Effector memory CD4-positive, alpha-beta T cell (primary cell): ENCODE data around the gene LGALSL.

Experiments used
- DNase-seq, 3 donors: peaks; one replicate each; pipeline ENCODE4 v3.0.0-alpha.2; 2020
- H3K27ac ChIP-seq: 2 replicates; pipeline ENCODE4 v1.7.0; 2013; ENCODE audit warnings: mild to moderate bottlenecking, low read length, moderate library complexity; ENCODE audit not compliant: insufficient read depth, poor library complexity, severe bottlenecking
- H3K27me3 ChIP-seq: replicated peaks from 2 replicates; pipeline ENCODE4 v1.7.0; 2013; ENCODE audit warnings: mild to moderate bottlenecking, low read length; ENCODE audit not compliant: insufficient read depth, control insufficient read depth, poor library complexity, severe bottlenecking
- H3K36me3 ChIP-seq: 2 replicates; pipeline ENCODE4 v1.7.0; 2013; ENCODE audit warnings: mild to moderate bottlenecking, low read length, moderate library complexity; ENCODE audit not compliant: control insufficient read depth, insufficient read depth
- H3K4me1 ChIP-seq: 2 replicates; pipeline ENCODE4 v1.7.0; 2013; ENCODE audit warnings: low read length, mild to moderate bottlenecking; ENCODE audit not compliant: control insufficient read depth, insufficient read depth, poor library complexity, severe bottlenecking
- H3K4me3 ChIP-seq: 2 replicates; pipeline ENCODE4 v1.7.0; 2013; ENCODE audit warnings: low read length, low read depth, mild to moderate bottlenecking; ENCODE audit not compliant: insufficient read depth, poor library complexity, severe bottlenecking
- H3K9me3 ChIP-seq: 2 replicates; pipeline ENCODE4 v1.7.0; 2013; ENCODE audit warnings: mild to moderate bottlenecking, low read length, moderate library complexity; ENCODE audit not compliant: control insufficient read depth

LGALSL gene

GRCh38 chr2:64469261-64469660 is 15.3 kb downstream of the LGALSL start:
- no peaks in the 10 kb centered on the region for H3K36me3 ChIP-seq
- no peak overlapping the region for H3K4me3 ChIP-seq
- H3K4me1 ChIP-seq: no peaks in the 10 kb centered on the region
- no peak overlapping the region for H3K27ac ChIP-seq
- no peak for DNase-seq
- H3K9me3 ChIP-seq: no peaks in the 10 kb centered on the region
- no peaks in the 10 kb centered on the region for H3K27me3 ChIP-seq

GRCh38 chr2:64470071-64470470 is 16.1 kb downstream of the LGALSL start:
- Histone ChIP-seq H3K4me3 (no peak overlapping the region), H3K27me3 (no peaks in the 10 kb centered on the region), H3K9me3 (no peaks in the 10 kb centered on the region), H3K4me1 (no peaks in the 10 kb centered on the region), H3K27ac (no peak overlapping the region), H3K36me3 (no peaks in the 10 kb centered on the region)
- no peak for DNase-seq

- Histone ChIP-seq H3K4me1 (no peaks in the 10 kb centered on the region), H3K27me3 (no peaks in the 10 kb centered on the region)
Measured at GRCh38 chr2:64470766-64471295, 16.9 kb downstream of the LGALSL start.

GRCh38 chr2:64471600-64471999 is 17.6 kb downstream of the LGALSL start:
- H3K27ac ChIP-seq: no peak overlapping the region
- no peaks in the 10 kb centered on the region for H3K4me1 ChIP-seq
- no peaks in the 10 kb centered on the region for H3K27me3 ChIP-seq
- no peak for DNase-seq
- no peaks in the 10 kb centered on the region for H3K9me3 ChIP-seq
- H3K36me3 ChIP-seq: no peaks in the 10 kb centered on the region
- H3K4me3 ChIP-seq: no peak overlapping the region

More at GRCh38 chr2:64470766-64471295, 16.9 kb downstream of the LGALSL start:
- Histone ChIP-seq H3K9me3 (no peaks in the 10 kb centered on the region), H3K27ac (no peak overlapping the region), H3K36me3 (no peaks in the 10 kb centered on the region), H3K4me3 (no peak overlapping the region)
- DNase-seq: no peak

GRCh38 chr2:64472881-64473280 is 18.9 kb downstream of the LGALSL start:
- DNase-seq: no peak

GRCh38 chr2:64474121-64474571 is 20.2 kb downstream of the LGALSL start:
- Histone ChIP-seq H3K9me3 (no peaks in the 10 kb centered on the region), H3K36me3 (no peaks in the 10 kb centered on the region), H3K4me1 (no peaks in the 10 kb centered on the region), H3K27ac (no peak overlapping the region), H3K4me3 (no peak overlapping the region), H3K27me3 (no peaks in the 10 kb centered on the region)
- DNase-seq: no peak

More at GRCh38 chr2:64472881-64473280, 18.9 kb downstream of the LGALSL start:
- Histone ChIP-seq H3K36me3 (no peaks in the 10 kb centered on the region), H3K4me3 (no peak overlapping the region), H3K27me3 (no peaks in the 10 kb centered on the region), H3K27ac (no peak overlapping the region), H3K4me1 (no peaks in the 10 kb centered on the region), H3K9me3 (no peaks in the 10 kb centered on the region)

- DNase-seq: no peak
- Histone ChIP-seq H3K27ac (no peak overlapping the region), H3K27me3 (no peaks in the 10 kb centered on the region), H3K4me3 (no peak overlapping the region), H3K36me3 (no peaks in the 10 kb centered on the region), H3K9me3 (no peaks in the 10 kb centered on the region), H3K4me1 (no peaks in the 10 kb centered on the region)
Measured at GRCh38 chr2:64474636-64475035, 20.7 kb downstream of the LGALSL start.

- H3K4me1 ChIP-seq: no peaks in the 10 kb centered on the region
- no peak overlapping the region for H3K4me3 ChIP-seq
- H3K36me3 ChIP-seq: no peaks in the 10 kb centered on the region
- no peak for DNase-seq
- H3K9me3 ChIP-seq: no peaks in the 10 kb centered on the region
- H3K27ac ChIP-seq: no peak overlapping the region
- no peaks in the 10 kb centered on the region for H3K27me3 ChIP-seq
Measured at GRCh38 chr2:64477037-64477436, 23.1 kb downstream of the LGALSL start.

- H3K27ac ChIP-seq: no peak overlapping the region
- H3K36me3 ChIP-seq: no peaks in the 10 kb centered on the region
- H3K27me3 ChIP-seq: no peaks in the 10 kb centered on the region
- no peak for DNase-seq
- no peaks in the 10 kb centered on the region for H3K4me1 ChIP-seq
- H3K4me3 ChIP-seq: no peak overlapping the region
- no peaks in the 10 kb centered on the region for H3K9me3 ChIP-seq
Measured at GRCh38 chr2:64477979-64478378, 24.0 kb downstream of the LGALSL start.

- H3K27ac ChIP-seq: no peak overlapping the region
- H3K4me3 ChIP-seq: no peak overlapping the region
- H3K27me3 ChIP-seq: no peaks in the 10 kb centered on the region
- DNase-seq: no peak
- no peaks in the 10 kb centered on the region for H3K9me3 ChIP-seq
- H3K4me1 ChIP-seq: no peaks in the 10 kb centered on the region
- H3K36me3 ChIP-seq: no peaks in the 10 kb centered on the region
Measured at GRCh38 chr2:64478502-64479230, 24.7 kb downstream of the LGALSL start.
